Measurements from ENCODE around the gene TMEM167A.

The TMEM167A gene

DNA sequence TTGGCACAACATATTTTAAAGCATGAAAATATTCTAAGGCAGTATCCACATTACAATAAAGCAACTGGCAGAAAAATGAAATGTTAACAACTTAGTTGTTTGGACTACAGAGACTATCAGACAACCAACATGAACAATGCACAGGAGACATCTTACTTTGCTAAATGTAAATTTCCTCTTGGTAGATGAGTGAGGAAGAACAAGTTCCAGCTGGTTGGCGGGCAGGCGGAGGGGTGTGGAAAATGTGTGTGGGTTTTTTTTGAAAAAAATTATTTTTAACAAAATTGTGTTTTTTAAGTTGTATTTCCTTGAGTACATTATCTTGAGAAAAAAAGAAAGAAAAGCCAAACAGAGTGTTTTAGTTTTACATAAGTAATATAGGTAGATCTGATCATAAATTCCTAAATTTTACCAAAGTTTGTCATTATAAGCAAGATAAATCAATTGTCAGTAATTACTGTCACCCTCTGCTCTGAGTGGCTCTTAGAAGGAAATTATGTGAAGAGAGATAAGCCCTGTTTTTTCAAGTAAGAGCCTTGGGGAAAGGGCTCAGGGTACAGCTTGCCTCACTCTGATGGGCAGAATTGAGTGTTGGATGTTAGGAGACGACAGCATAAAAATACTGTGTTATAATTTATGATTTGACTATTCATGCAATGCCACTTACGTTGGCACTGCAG, 42.5 kb downstream of the TMEM167A start:
- DNase-seq (ENCODE audit: low spot score), result no peak

DNA sequence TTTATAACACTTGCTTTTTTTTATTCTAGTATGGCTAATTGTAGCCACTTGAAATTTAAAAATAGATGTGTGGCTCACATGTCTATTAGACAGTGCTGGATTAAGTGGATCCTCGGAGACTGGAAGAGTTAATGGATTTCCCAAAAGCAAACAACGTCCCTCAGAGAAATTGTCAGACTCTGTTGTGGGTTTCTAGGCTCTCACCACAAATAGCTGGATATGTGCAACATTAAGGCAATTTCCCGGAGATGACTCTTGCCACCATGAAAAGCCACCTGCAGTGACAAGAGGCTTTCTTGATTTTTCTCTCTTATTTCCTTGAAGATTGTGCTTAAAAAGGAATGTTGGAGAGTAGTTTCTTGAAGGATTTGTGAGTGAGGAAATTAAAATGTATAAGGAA, 43.2 kb downstream of the TMEM167A start:
- no peak for DNase-seq (ENCODE audit: low spot score)

DNA sequence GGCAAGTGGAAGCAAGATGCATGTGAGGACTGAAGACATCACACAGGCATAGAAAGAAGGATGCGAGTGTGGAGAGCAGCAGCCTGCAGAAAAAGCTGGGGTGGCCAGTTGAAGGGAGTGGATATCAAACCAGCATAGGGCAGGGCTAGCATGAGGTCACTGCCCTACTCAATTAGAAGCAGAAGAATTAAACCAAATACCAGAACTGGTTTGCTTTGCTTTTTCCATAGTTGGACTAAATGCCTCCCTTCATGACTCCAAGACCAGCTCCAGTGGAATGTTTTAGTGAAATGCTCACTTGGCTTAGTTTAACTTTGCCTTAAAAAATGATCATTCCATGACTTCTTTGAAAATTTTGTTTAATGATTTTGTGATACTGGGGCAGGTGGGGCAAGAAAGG, 45.8 kb downstream of the TMEM167A start:
- DNase-seq (ENCODE audit: low spot score), result no peak

DNA sequence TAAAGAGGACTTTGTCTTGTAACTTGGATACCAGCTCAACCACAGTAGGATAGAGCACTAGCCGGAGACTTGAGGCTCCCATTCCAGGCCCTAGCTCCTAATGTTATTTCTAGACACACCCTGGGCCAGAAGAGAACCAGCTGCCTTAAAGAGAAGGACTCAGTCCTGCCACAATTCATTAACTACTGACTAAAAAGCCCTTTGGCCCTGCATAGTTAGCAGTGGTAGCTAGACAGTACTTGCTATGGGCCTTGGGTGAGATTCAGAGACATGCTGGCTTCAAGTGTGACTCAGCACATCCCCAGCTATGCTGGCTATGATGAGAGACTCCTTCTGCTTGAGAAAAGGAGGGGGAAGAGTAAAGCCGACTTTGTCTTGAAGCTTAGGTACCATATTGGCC, 47.3 kb downstream of the TMEM167A start:
- DNase-seq (ENCODE audit: low spot score), result no peak

DNA sequence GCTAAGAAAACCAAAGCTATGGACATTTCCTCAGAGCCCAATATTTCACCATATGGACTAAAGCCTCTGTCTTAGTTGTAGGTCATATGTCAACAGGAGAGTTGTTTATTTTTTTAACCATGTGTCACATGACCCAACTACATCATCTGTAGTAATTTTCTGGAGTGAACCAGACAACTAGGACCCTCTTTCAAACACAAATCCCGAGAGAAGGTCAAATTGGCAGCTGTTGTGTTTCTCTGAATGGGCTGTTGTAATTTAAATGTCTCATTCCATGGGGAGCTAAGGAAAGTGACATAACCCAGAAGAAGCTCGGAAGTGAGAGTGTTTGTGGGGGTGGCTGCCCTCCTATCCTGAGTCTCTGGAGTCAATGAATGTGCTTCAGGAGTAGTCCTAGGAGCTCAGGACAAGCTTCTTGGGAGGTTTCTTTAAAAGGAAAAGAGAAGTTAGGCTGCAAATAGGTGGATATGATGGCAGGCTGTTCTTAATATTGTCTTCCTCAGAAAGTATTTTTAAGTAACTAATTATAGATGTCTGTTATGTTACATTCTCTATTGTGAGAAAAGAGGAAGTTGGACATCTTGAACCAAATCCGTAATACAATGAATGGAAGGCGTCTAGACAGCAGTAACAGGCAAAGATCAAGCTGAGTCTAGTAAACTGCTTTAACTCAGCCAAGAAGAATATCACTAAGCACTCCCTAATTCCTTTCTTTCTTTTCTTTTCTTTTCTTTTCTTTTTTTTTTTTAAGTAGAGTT, 50.1 kb downstream of the TMEM167A start:
- no peak for DNase-seq (ENCODE audit: low spot score)

DNA sequence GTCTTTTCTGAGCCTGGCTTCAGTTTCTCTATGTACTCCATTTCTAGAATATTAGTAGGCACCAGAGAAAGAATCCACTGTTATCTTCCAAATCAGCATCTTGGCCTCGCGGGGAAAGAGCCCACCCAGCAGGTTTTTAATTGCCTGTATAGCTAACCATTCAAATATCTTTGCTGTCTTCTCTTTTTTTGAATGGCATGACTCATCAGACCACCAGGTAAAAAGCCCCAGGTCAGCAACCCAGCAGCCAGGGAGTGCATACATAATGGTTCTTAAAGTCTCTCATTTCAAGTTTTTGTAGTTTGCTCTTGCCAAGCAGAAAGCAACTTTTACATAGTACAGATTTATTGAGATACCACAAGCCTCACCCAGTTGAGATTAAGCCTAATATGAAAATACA, 50.7 kb downstream of the TMEM167A start:
- no peak for DNase-seq (ENCODE audit: low spot score)

DNA sequence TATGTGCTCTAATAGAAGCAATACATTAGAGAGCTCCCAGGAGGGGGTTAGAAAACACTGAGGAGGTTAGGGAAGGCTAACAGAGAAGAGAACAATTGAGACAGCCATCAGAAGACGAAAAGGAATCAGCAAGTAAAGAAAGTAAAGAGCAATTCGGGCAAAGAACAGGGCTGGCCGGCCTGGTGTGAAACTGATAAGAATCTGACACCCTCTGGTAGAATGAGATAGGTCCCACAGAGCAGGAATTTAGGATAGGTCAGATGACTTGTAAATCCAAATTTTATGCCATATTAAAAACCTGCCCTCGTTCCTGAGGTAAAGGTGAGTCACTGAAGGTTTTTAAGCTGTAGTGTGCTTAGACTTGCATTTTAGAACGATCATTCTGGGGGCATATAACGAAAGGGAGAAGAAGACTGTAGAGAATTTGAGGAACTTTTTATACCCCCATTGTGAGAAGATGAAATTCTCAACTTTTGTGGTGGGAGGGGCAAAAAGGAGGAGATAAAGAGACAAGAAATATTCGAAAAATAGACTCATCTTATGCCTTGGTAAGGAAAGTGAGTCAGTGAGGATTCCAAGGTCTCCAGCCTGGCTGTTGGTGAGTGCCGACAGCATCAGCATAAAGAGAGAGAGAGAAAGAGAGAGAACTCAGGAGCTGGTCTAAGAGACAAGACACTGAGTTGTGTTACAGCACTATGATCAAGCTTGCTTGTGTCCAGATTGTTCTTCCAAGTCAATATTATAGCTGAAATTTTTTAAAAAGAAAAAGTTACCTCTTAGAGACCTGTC, 51.3 kb downstream of the TMEM167A start:
- no peak for DNase-seq (ENCODE audit: low spot score)

DNA sequence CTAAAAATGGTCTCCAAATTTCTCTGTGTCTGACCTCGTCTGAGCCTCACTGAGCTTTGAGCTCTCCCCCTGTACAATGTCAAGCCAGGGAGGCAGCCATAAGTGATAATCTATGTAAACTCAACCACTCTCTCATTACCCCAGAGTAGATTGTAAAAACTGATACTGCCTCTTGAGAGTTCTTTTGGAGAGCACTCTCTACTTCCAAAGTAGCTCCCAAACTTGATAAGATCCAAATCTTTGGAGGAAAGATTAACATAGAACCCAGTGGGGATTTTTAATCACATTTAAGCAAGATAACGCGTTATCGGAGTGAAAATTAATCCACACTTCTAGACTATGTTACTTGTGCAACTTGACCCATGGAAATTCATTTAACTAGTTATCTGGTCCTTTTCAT, 54.9 kb downstream of the TMEM167A start:
- DNase-seq (ENCODE audit: low spot score), result no peak

DNA sequence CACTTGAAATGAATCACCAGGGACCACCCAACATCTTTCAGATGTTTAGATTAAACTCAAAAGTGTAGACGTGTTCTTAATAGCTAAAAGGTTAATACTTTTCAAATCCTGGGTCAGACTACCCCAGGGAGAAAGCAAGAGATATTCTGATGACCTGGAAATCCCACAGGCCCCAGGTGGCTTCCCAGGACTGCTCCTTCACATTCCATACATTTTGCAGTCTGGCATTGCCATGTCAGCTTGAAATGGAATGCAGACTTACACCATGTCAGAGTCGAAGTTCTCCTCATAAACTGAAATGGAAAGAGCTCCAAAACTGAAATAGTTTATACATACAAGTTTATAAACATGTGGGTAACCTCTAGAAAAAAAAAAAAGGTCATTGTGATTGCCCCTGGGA, 61.5 kb downstream of the TMEM167A start:
- DNase-seq (ENCODE audit: low spot score), result no peak

DNA sequence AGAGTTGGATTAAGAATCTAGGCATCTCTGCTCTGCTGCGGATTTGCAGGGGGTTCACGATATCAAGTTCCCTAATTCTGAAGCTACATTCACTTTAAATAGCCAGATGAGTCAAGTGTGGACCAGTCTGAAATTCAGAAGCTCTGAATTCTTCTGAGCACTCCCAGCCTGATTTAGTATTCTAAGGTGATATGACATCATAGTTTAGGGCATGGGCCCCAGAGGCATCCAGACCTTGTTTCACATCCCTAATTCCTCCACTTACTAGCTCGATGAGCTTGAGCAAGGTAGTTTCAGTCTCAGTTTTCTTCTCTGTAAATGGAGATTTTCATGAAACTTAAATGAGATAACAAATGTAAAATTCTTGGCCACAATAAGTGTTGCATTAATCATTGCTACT, 65.2 kb downstream of the TMEM167A start:
- no peak for DNase-seq (ENCODE audit: low spot score)

DNA sequence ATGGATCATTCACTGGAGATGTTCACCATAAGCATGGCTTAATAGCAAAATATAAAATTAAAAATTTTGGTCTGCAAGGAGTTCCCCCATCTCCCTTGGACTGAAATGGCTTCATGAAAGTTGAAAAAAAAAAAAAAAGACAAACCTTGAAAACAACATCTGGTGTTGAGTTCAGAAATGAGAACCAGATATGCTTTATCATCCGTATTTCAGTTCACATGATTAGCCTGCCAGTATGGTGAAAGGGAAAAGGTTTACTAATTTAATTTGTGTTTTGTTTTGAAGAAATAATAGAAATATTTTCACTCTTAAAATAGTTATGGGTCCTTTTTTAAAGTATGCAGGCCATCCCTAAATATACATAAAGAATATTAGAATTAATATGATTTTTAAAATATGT, 67.8 kb downstream of the TMEM167A start:
- no peak for DNase-seq (ENCODE audit: low spot score)

DNA sequence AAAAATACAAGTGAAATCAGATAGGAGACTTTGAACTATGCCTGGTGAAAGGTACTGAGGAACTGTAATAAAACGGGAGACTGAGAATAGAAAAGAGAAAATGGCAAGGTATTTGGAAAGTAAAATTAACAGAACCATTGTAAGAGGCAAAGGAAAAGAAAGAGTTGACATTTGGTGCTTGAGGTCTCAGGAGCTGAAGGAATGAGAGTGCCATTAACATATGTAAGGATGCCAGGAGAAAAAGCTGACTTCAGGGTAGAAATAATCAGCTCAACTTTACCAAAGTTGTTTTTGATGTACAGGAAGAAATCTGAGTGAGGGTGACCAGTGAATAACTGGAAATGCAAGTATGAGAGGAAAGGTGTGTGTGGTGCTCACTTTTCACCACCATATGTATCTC, 69.4 kb downstream of the TMEM167A start:
- DNase-seq (ENCODE audit: low spot score), result no peak

DNA sequence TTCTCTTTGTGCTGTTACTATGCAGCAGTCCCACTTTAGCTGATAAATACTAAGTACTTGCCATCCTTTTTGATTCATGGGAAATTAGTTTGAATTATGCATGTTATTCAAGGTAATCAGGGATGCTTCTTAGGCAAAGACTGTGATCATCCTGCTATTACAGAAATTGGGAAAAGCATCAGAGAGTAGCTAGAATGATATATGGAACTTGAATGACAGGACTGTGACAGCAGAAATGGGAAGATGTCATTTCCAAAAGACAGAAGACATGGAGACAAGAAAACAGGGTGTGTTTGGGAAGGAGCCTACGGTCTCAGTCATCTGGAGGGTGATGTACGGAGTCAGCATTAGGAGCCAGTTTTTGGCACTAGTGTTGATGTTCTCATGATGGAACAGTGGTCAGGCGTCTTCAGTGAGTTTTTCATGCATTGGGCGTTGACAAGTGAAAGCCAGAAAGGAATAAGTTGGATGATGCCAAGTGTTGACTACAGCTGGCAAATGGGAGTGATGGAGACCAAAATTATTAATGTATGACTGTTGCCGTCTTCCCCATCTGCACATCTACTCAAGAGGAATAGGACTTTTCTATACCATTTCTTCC, 70.4 kb downstream of the TMEM167A start:
- no peak for DNase-seq (ENCODE audit: low spot score)

DNA sequence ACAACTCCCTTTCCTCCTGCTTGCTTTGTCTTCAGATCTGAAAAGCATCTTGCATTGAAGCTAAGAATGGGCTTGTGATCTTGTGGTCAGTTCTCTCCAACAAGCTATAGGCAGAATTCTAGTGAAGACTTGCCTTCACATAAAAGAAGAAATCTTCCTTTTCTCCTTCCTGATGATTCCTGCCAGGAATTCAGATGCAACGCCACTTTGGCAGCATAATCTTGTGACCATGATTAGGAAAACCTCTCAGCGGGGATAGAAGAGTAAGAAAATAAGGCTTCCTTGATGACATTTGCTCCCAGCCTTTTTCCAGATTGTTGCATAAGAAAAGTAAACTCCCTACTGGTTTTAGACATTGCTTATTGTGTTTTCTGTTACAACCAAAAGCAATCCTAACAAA, 73.4 kb downstream of the TMEM167A start:
- DNase-seq (ENCODE audit: low spot score), result no peak
